K562 (cell line): ENCODE data around the gene ADIPOR1. TPM values are rescaled to one million over a fixed set of nuclear protein-coding genes. Genes with fewer than 3 reads are reported as not detected.
A peak's percentile ranks its signal among the peaks of the same experiment; 100 is the strongest.

ENCODE experiments used
- BMI1 ChIP-seq: fragments of 150-350 bp; IDR thresholded peaks from 2 replicates; pipeline ENCODE4 v1.6.1; 2014; ENCODE audit warnings: low read length
- CBX5 ChIP-seq: IDR thresholded peaks from 2 replicates; pipeline ENCODE4 v1.6.1; 2014; ENCODE audit warnings: low read depth, borderline replicate concordance
- CREM ChIP-seq: IDR thresholded peaks from 2 replicates; pipeline ENCODE4 v1.6.1; 2014; ENCODE audit warnings: antibody characterized with exemption, low read depth
- ELF1 ChIP-seq: fragments of 200-800 bp; sonication (Bioruptor generic); IDR thresholded peaks from 2 replicates; pipeline ENCODE4 v1.6.1; 2016; ENCODE audit warnings: missing genetic modification characterization, missing compliant biosample characterization
- PCBP2 ChIP-seq: fragments of 200-400 bp; formaldehyde crosslinking; IDR thresholded peaks from 2 replicates; pipeline ENCODE4 v1.6.1; 2018; ENCODE audit warnings: low read length, low read depth, mild to moderate bottlenecking, moderate library complexity; ENCODE audit not compliant: poor library complexity, severe bottlenecking
- RBM39 ChIP-seq: fragments of 200-400 bp; formaldehyde crosslinking; optimal IDR thresholded peaks from 2 replicates; pipeline ENCODE3; 2018; ENCODE audit warnings: low read depth, low read length
- SNIP1 ChIP-seq: fragments of 450-650 bp; IDR thresholded peaks from 2 replicates; pipeline ENCODE4 v1.7.1; 2017; ENCODE audit warnings: low read depth, mild to moderate bottlenecking
- SRSF1 ChIP-seq: fragments of 200-400 bp; formaldehyde crosslinking; IDR thresholded peaks from 2 replicates; pipeline ENCODE4 v1.6.1; 2017; ENCODE audit warnings: mild to moderate bottlenecking, low read depth, low read length, moderate library complexity
- TAF9B ChIP-seq: fragments of 450-650 bp; IDR thresholded peaks from 2 replicates; pipeline ENCODE4 v1.6.1; 2018; ENCODE audit warnings: mild to moderate bottlenecking; ENCODE audit not compliant: partially characterized antibody
- ZC3H11A ChIP-seq: IDR thresholded peaks from 2 replicates; pipeline ENCODE4 v1.6.1; 2012; ENCODE audit warnings: low read depth, low read length, improper control_type of control experiment
- ZNF232 ChIP-seq: sonication (generic); formaldehyde crosslinking; IDR thresholded peaks from 2 replicates; pipeline ENCODE4 v1.8.0; 2022; ENCODE audit warnings: mild to moderate bottlenecking, missing genetic modification reagents
- polyA plus RNA-seq, 8 experiments: library from polyadenylated mRNA; depleted of rRNA in 4 of 8; stranded (reverse) in 5 of 8; unstranded in 3 of 8; fragments of >200 nt; fragmentation: Nextera tagmentation in 2 of 8; fragmentation: Illumina TruSeq in 1 of 8; extraction: Ambion mirVana in 2 of 8; extraction: Trizol in 1 of 8; gene quantifications; 2 replicates each; pipeline versions ENCODE4 v1.2.1 to v1.2.3, GENCODE V29; 2011 to 2014; ENCODE audit warnings: inconsistent platforms in 1 of 8, missing spikeins in 1 of 8
- total RNA-seq, 7 experiments: library from RNA; depleted of rRNA in 6 of 7; stranded (reverse); fragments of >200 nt in 6 of 7; fragmentation: Illumina TruSeq in 2 of 7; extraction: Trizol in 2 of 7; gene quantifications; 2 replicates each; pipeline versions ENCODE4 v1.2.1 to v1.2.3, GENCODE V29; 2011 to 2021; ENCODE audit warnings: low replicate concordance in 1 of 7
- TF ChIP-seq, protein P1 (sequence below): fragments of 250-450 bp; sonication (Bioruptor Pico); IDR thresholded peaks from 2 replicates; pipeline ENCODE4 v1.4.0; 2020; ENCODE audit warnings: mild to moderate bottlenecking
- TF ChIP-seq, protein P2 (sequence below): IDR thresholded peaks from 2 replicates; pipeline ENCODE4 v1.6.1; 2011; ENCODE audit not compliant: insufficient read length; ENCODE audit errors: extremely low read depth
- TF ChIP-seq, protein P3 (sequence below): fragments of 250-450 bp; sonication (Bioruptor Pico); IDR thresholded peaks from 2 replicates; pipeline ENCODE4 v1.4.0; 2020; ENCODE audit warnings: borderline replicate concordance
- TF ChIP-seq, protein P4 (sequence below): fragments of 250-450 bp; sonication (Bioruptor Pico); IDR thresholded peaks from 2 replicates; pipeline ENCODE4 v1.5.0; 2021; ENCODE audit warnings: mild to moderate bottlenecking, borderline replicate concordance
- TF ChIP-seq, protein P5 (sequence below): IDR thresholded peaks from 2 replicates; pipeline ENCODE4 v1.6.1; 2016; ENCODE audit warnings: missing genetic modification characterization, missing compliant biosample characterization
- TF ChIP-seq, protein P6 (sequence below): fragments of 450-650 bp; conservative IDR thresholded peaks from 2 replicates; pipeline ENCODE4 v1.6.1; 2016; ENCODE audit warnings: missing genetic modification characterization, low read depth, mild to moderate bottlenecking, control low read depth, missing compliant biosample characterization

Gene ADIPOR1
- total and polyA plus RNA-seq, 9 of the 15 experiments (the other 6 are each of a cell fraction or from before 2014, with no cell fraction given): 29.0 to 217 (median 100) TPM

DNA sequence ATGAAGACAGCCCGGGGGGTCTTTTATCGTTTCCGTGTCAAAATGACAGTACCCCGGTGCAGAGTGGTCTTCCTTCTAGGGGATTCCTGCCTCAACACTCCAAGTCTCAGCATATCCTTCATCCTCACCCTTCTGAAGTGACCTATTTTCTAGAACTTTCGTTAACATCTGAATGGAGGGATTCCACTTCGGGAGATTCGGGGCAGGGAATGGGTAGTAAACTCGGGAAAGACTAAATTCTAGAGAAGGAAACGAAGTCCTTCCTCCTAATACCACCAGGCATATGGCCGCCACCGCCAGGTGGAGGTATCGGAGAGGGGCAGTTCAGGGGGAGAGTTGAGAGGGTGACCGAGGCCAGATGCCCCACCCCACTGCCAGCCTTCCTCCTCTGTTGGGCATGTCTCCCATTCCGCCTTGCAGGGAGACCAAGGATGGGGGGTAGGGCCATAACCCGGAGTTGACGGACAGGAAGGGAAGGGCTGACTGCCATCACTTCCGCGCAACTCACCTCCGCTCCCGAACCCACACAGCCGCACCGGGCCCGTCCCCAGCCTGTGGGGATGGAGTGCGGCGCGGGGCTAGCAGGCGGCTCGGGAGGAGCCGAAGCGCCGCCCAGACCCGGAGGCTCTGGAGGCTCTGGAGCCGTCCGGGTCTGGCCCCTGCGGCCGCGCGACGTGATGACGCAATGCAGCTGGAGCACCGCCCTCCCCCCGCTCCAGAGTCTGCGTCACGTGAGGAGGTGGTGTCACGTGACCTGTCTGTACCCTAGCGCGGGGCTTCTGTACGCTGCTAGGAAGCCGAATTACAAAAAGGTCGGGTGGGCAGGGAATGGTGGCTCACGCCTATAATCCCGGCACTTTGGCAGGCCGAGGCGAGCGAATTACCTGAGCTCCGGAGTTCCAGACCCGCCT lies 31.3 kb downstream of the ADIPOR1 start, which contains the start of gene KLHL12 (continued):
- TF ChIP-seq, protein P1, sequence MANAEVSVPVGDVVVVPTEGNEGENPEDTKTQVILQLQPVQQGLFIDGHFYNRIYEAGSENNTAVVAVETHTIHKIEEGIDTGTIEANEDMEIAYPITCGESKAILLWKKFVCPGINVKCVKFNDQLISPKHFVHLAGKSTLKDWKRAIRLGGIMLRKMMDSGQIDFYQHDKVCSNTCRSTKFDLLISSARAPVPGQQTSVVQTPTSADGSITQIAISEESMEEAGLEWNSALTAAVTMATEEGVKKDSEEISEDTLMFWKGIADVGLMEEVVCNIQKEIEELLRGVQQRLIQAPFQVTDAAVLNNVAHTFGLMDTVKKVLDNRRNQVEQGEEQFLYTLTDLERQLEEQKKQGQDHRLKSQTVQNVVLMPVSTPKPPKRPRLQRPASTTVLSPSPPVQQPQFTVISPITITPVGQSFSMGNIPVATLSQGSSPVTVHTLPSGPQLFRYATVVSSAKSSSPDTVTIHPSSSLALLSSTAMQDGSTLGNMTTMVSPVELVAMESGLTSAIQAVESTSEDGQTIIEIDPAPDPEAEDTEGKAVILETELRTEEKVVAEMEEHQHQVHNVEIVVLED: peak; percentile 93
- TF ChIP-seq ELF1 (tag) (peak; percentile 60; the same call in 1 of the 2 replicates), BMI1 (no peak), SRSF1 (no peak), CBX5 (peak; percentile 56; the same call in 1 of the 2 replicates), CREM (peak; percentile 100), PCBP2 (no peak), ZC3H11A (no peak), TAF9B (peak; percentile 86), ZNF232 (CRISPR knock-in tag) (no peak), SNIP1 (no peak), RBM39 (no peak)
- TF ChIP-seq, protein P2, sequence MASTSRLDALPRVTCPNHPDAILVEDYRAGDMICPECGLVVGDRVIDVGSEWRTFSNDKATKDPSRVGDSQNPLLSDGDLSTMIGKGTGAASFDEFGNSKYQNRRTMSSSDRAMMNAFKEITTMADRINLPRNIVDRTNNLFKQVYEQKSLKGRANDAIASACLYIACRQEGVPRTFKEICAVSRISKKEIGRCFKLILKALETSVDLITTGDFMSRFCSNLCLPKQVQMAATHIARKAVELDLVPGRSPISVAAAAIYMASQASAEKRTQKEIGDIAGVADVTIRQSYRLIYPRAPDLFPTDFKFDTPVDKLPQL: no peak
- TF ChIP-seq, protein P3, sequence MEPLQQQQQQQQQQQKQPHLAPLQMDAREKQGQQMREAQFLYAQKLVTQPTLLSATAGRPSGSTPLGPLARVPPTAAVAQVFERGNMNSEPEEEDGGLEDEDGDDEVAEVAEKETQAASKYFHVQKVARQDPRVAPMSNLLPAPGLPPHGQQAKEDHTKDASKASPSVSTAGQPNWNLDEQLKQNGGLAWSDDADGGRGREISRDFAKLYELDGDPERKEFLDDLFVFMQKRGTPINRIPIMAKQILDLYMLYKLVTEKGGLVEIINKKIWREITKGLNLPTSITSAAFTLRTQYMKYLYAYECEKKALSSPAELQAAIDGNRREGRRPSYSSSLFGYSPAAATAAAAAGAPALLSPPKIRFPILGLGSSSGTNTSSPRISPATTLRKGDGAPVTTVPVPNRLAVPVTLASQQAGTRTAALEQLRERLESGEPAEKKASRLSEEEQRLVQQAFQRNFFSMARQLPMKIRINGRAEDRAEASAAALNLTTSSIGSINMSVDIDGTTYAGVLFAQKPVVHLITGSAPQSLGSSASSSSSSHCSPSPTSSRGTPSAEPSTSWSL: no peak; the same call in 1 of the 2 replicates
- TF ChIP-seq, protein P4, sequence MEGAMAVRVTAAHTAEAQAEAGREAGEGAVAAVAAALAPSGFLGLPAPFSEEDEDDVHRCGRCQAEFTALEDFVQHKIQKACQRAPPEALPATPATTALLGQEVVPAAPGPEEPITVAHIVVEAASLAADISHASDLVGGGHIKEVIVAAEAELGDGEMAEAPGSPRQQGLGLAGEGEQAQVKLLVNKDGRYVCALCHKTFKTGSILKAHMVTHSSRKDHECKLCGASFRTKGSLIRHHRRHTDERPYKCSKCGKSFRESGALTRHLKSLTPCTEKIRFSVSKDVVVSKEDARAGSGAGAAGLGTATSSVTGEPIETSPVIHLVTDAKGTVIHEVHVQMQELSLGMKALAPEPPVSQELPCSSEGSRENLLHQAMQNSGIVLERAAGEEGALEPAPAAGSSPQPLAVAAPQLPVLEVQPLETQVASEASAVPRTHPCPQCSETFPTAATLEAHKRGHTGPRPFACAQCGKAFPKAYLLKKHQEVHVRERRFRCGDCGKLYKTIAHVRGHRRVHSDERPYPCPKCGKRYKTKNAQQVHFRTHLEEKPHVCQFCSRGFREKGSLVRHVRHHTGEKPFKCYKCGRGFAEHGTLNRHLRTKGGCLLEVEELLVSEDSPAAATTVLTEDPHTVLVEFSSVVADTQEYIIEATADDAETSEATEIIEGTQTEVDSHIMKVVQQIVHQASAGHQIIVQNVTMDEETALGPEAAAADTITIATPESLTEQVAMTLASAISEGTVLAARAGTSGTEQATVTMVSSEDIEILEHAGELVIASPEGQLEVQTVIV (CRISPR knock-in tag): no peak
- TF ChIP-seq, protein P5, sequence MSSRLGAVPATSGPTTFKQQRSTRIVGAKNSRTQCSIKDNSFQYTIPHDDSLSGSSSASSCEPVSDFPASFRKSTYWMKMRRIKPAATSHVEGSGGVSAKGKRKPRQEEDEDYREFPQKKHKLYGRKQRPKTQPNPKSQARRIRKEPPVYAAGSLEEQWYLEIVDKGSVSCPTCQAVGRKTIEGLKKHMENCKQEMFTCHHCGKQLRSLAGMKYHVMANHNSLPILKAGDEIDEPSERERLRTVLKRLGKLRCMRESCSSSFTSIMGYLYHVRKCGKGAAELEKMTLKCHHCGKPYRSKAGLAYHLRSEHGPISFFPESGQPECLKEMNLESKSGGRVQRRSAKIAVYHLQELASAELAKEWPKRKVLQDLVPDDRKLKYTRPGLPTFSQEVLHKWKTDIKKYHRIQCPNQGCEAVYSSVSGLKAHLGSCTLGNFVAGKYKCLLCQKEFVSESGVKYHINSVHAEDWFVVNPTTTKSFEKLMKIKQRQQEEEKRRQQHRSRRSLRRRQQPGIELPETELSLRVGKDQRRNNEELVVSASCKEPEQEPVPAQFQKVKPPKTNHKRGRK: no peak
- TF ChIP-seq, protein P6, sequence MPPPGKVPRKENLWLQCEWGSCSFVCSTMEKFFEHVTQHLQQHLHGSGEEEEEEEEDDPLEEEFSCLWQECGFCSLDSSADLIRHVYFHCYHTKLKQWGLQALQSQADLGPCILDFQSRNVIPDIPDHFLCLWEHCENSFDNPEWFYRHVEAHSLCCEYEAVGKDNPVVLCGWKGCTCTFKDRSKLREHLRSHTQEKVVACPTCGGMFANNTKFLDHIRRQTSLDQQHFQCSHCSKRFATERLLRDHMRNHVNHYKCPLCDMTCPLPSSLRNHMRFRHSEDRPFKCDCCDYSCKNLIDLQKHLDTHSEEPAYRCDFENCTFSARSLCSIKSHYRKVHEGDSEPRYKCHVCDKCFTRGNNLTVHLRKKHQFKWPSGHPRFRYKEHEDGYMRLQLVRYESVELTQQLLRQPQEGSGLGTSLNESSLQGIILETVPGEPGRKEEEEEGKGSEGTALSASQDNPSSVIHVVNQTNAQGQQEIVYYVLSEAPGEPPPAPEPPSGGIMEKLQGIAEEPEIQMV: no peak
